NCI-H1092 (cell line): ENCODE data around the gene MYL6B.
"Not testable (repeated sequence)": the region's sequence is repeated elsewhere in the genome, so short reads cannot be mapped to it uniquely, and the experiment has no call there.

ENCODE experiments used
- DNase-seq: peaks from one replicate; lab custom pipeline; 2025; lab: John Stamatoyannopoulos, UW

MYL6B gene

GRCh38 chr12:56165369-56165768, 13.0 kb downstream of the MYL6B start:
- DNase-seq, result no peak

GRCh38 chr12:56169229-56169759, 16.9 kb downstream of the MYL6B start:
- DNase-seq, result no peak

- no peak for DNase-seq
Observed at GRCh38 chr12:56172839-56173238, 20.5 kb downstream of the MYL6B start.

GRCh38 chr12:56178347-56178746, 26.0 kb downstream of the MYL6B start:
- DNase-seq, result no peak

GRCh38 chr12:56186957-56187356, 34.6 kb downstream of the MYL6B start:
- DNase-seq, result no peak

GRCh38 chr12:56188131-56188777, 35.9 kb downstream of the MYL6B start:
- DNase-seq, result no peak

GRCh38 chr12:56188778-56189098, 36.4 kb downstream of the MYL6B start:
- DNase-seq, result no peak

- peak; percentile 76 for DNase-seq
Observed at GRCh38 chr12:56189099-56189917, 36.9 kb downstream of the MYL6B start, which contains the start of gene SMARCC2. Gene SMARCC2, minus strand, starts transcription at chr12:56189483. Its CDS starts 22 bp downstream, at chr12:56189461.

- DNase-seq, result peak; percentile 79
Observed at GRCh38 chr12:56189918-56190694, 37.7 kb downstream of the MYL6B start.

- DNase-seq, result no peak
Observed at GRCh38 chr12:56190695-56191155, 38.3 kb downstream of the MYL6B start.

- DNase-seq, result no peak
Observed at GRCh38 chr12:56192582-56192981, 40.2 kb downstream of the MYL6B start.

- peak; percentile 83 for DNase-seq
Observed at GRCh38 chr12:56193025-56193578, 40.7 kb downstream of the MYL6B start.

GRCh38 chr12:56196818-56197550, 44.6 kb downstream of the MYL6B start:
- DNase-seq, result not testable (repeated sequence)

- DNase-seq, result no peak
Observed at GRCh38 chr12:56197921-56198635, 45.7 kb downstream of the MYL6B start.

GRCh38 chr12:56198836-56199235, 46.4 kb downstream of the MYL6B start:
- DNase-seq, result no peak

GRCh38 chr12:56202366-56202765, 50.0 kb downstream of the MYL6B start:
- no peak for DNase-seq

GRCh38 chr12:56202838-56203237, 50.5 kb downstream of the MYL6B start:
- DNase-seq, result no peak

GRCh38 chr12:56204275-56204674, 51.9 kb downstream of the MYL6B start:
- DNase-seq, result no peak

- DNase-seq, result no peak
Observed at GRCh38 chr12:56205445-56205844, 53.1 kb downstream of the MYL6B start.

GRCh38 chr12:56206452-56207166, 54.2 kb downstream of the MYL6B start:
- no peak for DNase-seq
